CD4-positive, alpha-beta T cell treated with Interleukin-6 for 4 hours (primary cell): ENCODE measurements around the gene SIT1.

Source experiments
- DNase-seq: peaks from one replicate; pipeline ENCODE4 v3.0.0-alpha.2; 2020; ENCODE audit warnings: mixed read lengths

Gene SIT1

GRCh38 chr9:35603986-35604577 lies 46.6 kb downstream of the SIT1 start:
- DNase-seq: peak; percentile 100

GRCh38 chr9:35603506-35603985 lies 47.2 kb downstream of the SIT1 start:
- DNase-seq: peak; percentile 50

- no peak for DNase-seq
Measured at GRCh38 chr9:35599763-35600604, 50.7 kb downstream of the SIT1 start.
